HEK293T (cell line): ENCODE data around the gene TRIM44.

Experiments
- BHLHE40 ChIP-seq: fragments of 450-650 bp; IDR thresholded peaks from 2 replicates; pipeline ENCODE4 v1.6.1; 2016; ENCODE audit warnings: mild to moderate bottlenecking, moderate library complexity, borderline replicate concordance
- FOXK2 ChIP-seq: fragments of 450-650 bp; IDR thresholded peaks from 2 replicates; pipeline ENCODE4 v1.6.1; 2016; ENCODE audit warnings: mild to moderate bottlenecking
- SUZ12 ChIP-seq: fragments of 450-650 bp; IDR thresholded peaks from 2 replicates; pipeline ENCODE4 v1.6.1; 2016; ENCODE audit warnings: mild to moderate bottlenecking
- TF ChIP-seq, protein P1 (sequence below): fragments of 450-650 bp; IDR thresholded peaks from 2 replicates; pipeline ENCODE4 v1.6.1; 2016

DNA sequence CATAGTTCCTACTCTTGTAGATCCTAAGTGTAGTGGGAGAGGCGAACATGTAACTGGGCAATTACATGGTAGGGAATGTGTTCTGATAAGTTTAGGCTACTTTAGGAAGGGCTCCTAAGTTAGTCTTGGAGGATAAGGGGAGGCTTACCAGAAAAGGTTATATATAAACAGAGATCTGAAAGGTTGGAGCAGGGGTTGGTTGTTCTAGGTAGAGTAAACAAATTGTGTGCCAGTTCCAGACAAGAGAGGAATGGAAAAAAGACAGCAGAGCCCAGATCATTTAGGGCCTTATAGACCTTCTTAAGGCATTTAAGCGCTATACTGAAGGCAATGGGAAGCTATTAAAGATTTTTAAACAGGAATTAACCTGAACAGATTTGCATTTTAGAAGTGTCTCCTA is 74.4 kb downstream of the TRIM44 start:
- TF ChIP-seq, protein P1, sequence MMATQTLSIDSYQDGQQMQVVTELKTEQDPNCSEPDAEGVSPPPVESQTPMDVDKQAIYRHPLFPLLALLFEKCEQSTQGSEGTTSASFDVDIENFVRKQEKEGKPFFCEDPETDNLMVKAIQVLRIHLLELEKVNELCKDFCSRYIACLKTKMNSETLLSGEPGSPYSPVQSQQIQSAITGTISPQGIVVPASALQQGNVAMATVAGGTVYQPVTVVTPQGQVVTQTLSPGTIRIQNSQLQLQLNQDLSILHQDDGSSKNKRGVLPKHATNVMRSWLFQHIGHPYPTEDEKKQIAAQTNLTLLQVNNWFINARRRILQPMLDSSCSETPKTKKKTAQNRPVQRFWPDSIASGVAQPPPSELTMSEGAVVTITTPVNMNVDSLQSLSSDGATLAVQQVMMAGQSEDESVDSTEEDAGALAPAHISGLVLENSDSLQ: no peak
- TF ChIP-seq FOXK2: no peak
- no peak for TF ChIP-seq SUZ12
- no peak for TF ChIP-seq BHLHE40
